Peyer's patch (tissue), 4 donors: Measurements from ENCODE around the gene ATXN1L. TPM values are rescaled to one million over a fixed set of nuclear protein-coding genes. Genes with fewer than 3 reads are reported as not detected.

Experiments used
- DNase-seq, 3 donors: peaks; one replicate each; pipeline ENCODE4 v3.0.0-alpha.2; 2017 to 2019
- H3K27ac ChIP-seq, 4 donors: fragments of 200-600 bp; sonication (generic); one replicate each; pipeline ENCODE4 v1.5.1; 2016 to 2019
- H3K27me3 ChIP-seq, 2 donors: fragments of 200-600 bp; sonication (generic); one replicate each; pipeline ENCODE4 v1.5.1; 2019
- H3K36me3 ChIP-seq, 3 donors: fragments of 200-600 bp; sonication (generic); one replicate each; pipeline ENCODE4 v1.5.1; 2016 to 2019
- H3K4me1 ChIP-seq, 4 donors: fragments of 200-600 bp; sonication (generic); one replicate each; pipeline ENCODE4 v1.5.1; 2016 to 2019
- H3K4me3 ChIP-seq, 4 donors: fragments of 200-600 bp; sonication (generic); 1 replicate in 3 of 4; 2 replicates in 1 of 4; pipeline ENCODE4 v1.5.1; 2016 to 2019; ENCODE audit warnings: mild to moderate bottlenecking in 1 of 4
- H3K9me3 ChIP-seq, 4 donors: fragments of 200-600 bp; sonication (generic); one replicate each; pipeline ENCODE4 v1.5.1; 2016 to 2019; ENCODE audit warnings: mild to moderate bottlenecking in 1 of 4
- POLR2A ChIP-seq, 2 donors: fragments of 450-650 bp; IDR thresholded peaks; one replicate each; pipeline ENCODE4 v1.5.1; 2017; ENCODE audit warnings: antibody characterized with exemption in 2 of 2, mild to moderate bottlenecking in 2 of 2, moderate library complexity in 2 of 2
- total RNA-seq, 4 donors: library from RNA; depleted of rRNA; stranded (reverse); fragments of >200 nt; gene quantifications; one replicate each; pipeline ENCODE4 v1.1.0, GENCODE V29; 2016
- TF ChIP-seq, protein P1 (sequence below), 6 experiments: fragments of 450-650 bp in 4 of 6; fragments of 200-600 bp in 2 of 6; sonication (generic) in 1 of 6; IDR thresholded peaks; one replicate each; pipeline ENCODE4 v1.5.1; 2017 to 2019; ENCODE audit warnings: antibody characterized with exemption in 6 of 6, mild to moderate bottlenecking in 3 of 6, moderate library complexity in 1 of 6

Gene ATXN1L
- 10 to 100 TPM; 14.0 to 40.2 (median 22.5) TPM for total RNA-seq

- TF ChIP-seq POLR2A (IDR thresholded peaks at IDR 0.05): peak; percentile 81 to 88
- TF ChIP-seq, protein P1, sequence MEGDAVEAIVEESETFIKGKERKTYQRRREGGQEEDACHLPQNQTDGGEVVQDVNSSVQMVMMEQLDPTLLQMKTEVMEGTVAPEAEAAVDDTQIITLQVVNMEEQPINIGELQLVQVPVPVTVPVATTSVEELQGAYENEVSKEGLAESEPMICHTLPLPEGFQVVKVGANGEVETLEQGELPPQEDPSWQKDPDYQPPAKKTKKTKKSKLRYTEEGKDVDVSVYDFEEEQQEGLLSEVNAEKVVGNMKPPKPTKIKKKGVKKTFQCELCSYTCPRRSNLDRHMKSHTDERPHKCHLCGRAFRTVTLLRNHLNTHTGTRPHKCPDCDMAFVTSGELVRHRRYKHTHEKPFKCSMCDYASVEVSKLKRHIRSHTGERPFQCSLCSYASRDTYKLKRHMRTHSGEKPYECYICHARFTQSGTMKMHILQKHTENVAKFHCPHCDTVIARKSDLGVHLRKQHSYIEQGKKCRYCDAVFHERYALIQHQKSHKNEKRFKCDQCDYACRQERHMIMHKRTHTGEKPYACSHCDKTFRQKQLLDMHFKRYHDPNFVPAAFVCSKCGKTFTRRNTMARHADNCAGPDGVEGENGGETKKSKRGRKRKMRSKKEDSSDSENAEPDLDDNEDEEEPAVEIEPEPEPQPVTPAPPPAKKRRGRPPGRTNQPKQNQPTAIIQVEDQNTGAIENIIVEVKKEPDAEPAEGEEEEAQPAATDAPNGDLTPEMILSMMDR (IDR thresholded peaks at IDR 0.05): peak in 2 of 6 experiments; percentile 11 to 19
- peaks cover 0 to 13% (median 5%) of the 10 kb centered on the region in 4 donors for H3K4me1 ChIP-seq
- H3K27ac ChIP-seq: peak within 1 kb of the TSS; percentile 76 to 96 (median 88)
- H3K27me3 ChIP-seq: no peaks in the 10 kb centered on the region
- peak within 1 kb of the TSS; percentile 87 to 97 (median 88) for H3K4me3 ChIP-seq
- peaks cover 0 to 30% (median 0%) of the 10 kb centered on the region in 3 donors for H3K36me3 ChIP-seq
- no peaks in the 10 kb centered on the region for H3K9me3 ChIP-seq
- DNase-seq: peak; percentile 88 to 95 (median 94)
Observed at GRCh38 chr16:71845639-71846430, at the start of gene ATXN1L. Gene ATXN1L, plus strand, starts transcription at chr16:71845976. Its CDS starts 3,765 bp downstream, at chr16:71849741.

DNA sequence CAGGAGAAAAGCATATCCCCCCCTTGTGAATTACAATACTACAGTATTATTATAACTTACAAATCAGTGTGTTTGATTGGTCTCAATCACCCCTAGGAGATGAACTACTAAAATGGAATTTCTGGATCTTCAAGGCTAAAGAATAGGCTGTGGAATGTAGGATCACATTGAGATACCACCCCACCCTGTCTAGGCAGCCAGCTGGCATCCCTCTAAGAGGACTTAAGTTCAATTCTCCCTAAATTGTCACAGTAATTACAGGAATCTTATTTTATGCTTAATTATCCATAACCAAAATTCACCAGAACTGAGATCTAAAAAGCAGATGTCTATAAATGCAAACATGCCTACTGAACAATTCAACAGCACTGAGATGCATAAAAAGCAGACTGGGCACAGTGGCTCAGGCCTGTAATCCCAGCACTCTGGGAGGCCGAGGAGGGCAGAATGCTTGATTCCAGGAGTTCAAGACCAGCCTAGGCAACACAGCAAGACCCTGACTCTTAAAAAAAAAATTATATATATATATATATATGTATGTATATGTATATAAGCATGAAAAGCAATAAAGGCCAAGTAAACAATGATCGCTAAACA is 49.2 kb upstream of the ATXN1L start:
- Histone ChIP-seq H3K27ac (peak overlapping the region in 1 of 4 donors; percentile 30), H3K4me3 (no peak overlapping the region), H3K9me3 (no peaks in the 10 kb centered on the region), H3K27me3 (no peaks in the 10 kb centered on the region), H3K36me3 (peaks cover 0 to 29% (median 0%) of the 10 kb centered on the region in 3 donors), H3K4me1 (peaks cover 0 to 8% (median 2%) of the 10 kb centered on the region in 4 donors)
- TF ChIP-seq, protein P1 (IDR thresholded peaks at IDR 0.05): no peak
- no peak for TF ChIP-seq POLR2A (IDR thresholded peaks at IDR 0.05)
- DNase-seq: no peak

DNA sequence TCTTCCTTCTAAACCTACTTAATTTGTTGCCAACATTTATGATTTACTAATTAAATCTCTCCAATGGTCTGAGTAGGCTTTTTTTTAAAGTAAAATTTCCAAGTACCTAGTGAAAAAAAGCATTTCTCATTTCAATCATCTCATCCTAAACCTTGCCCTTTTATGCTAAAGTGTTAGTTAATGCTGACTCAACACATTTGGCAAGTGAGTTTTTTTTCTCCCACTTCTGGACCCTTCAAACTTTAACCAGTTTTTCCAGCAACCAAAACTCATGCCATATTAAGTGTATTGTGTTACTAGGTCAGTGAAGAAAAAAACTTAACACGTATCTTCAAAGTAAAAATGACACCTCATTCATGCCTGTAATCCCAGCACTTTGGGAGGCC is 42.5 kb upstream of the ATXN1L start:
- no peaks in the 10 kb centered on the region for H3K9me3 ChIP-seq
- peaks cover 0 to 34% (median 6%) of the 10 kb centered on the region in 4 donors for H3K4me1 ChIP-seq
- H3K27me3 ChIP-seq: no peaks in the 10 kb centered on the region
- peaks cover 0 to 41% (median 0%) of the 10 kb centered on the region in 3 donors for H3K36me3 ChIP-seq
- no peak for TF ChIP-seq POLR2A (IDR thresholded peaks at IDR 0.05)
- TF ChIP-seq, protein P1 (IDR thresholded peaks at IDR 0.05): no peak
- H3K4me3 ChIP-seq: no peak overlapping the region
- DNase-seq: no peak
- H3K27ac ChIP-seq: no peak overlapping the region

- H3K4me1 ChIP-seq: peaks cover 0 to 34% (median 6%) of the 10 kb centered on the region in 4 donors
- TF ChIP-seq, protein P1 (IDR thresholded peaks at IDR 0.05): no peak
- TF ChIP-seq POLR2A (IDR thresholded peaks at IDR 0.05): no peak
- H3K9me3 ChIP-seq: no peaks in the 10 kb centered on the region
- peaks cover 0 to 9% (median 0%) of the 10 kb centered on the region in 3 donors for H3K36me3 ChIP-seq
- peak overlapping the region; percentile 77 to 97 (median 89) for H3K4me3 ChIP-seq
- peak in 2 of 3 donors; percentile 36 to 65 for DNase-seq
- peak overlapping the region; percentile 95 to 98 (median 98) for H3K27ac ChIP-seq
- H3K27me3 ChIP-seq: no peaks in the 10 kb centered on the region
Observed at GRCh38 chr16:71807905-71808592, 37.7 kb upstream of the ATXN1L start.
